OCI-LY3 (cell line): ENCODE results near the gene SCYGR1.

Experiments
- CTCF ChIP-seq: fragments of 200-600, 300-600 bp; sonication (generic); IDR thresholded peaks from 2 replicates; pipeline ENCODE4 v1.5.1; 2014; ENCODE audit warnings: antibody characterized with exemption, low read length, low read depth
- EZH2phosphoT487 ChIP-seq: fragments of 200-600 bp; shearing (Covaris generic); IDR thresholded peaks from 2 replicates; pipeline ENCODE4 v1.6.1; 2018; ENCODE audit warnings: antibody characterized with exemption, mixed run types, low read depth

DNA sequence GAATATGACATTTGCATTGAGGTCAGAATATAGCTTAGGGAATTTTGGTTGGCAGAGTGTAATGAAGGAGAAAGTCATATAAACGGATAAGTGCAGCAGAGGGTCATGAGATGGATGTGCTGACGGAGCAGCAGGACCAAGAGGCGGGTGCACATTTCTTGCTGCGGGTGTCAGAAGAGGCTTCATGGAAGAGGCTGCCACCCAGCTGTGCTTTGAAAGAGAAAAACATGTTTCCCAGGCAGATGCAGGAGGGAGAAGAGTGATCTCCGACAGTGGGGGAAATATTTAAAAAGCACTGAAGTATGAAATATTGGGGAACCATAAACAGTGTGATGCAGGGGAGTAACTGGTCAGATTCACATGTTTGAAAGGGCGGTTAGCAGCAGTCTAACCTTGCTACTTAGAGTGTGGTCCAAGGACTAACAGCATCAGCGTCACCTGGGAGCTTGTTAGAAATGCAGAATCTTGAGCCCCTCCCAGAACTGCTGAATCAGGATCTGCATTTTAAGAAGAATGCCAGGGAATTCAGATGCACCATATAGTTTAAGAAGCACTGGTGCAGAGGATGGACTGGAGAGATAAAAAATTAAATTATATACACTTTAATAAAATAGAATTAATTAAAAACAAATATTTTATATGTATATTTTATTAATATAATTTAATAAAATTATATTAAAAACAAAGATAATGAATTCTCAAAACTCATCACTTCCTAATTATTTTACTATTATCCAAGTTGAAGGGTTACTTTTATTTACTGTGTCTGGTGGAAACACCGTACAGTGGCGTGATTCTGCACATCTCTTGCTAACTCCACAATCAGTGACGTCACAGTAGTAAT lies 36.1 kb upstream of the SCYGR1 start:
- TF ChIP-seq CTCF (no peak), EZH2phosphoT487 (no peak)
